GM12878 (cell line): ENCODE results near the gene PIWIL1. TPM values are rescaled to one million over a fixed set of nuclear protein-coding genes. Genes with fewer than 3 reads are reported as not detected.

ENCODE experiments used
- ATAC-seq: fragments of 200-7000 bp; cut with Tn5 transposase; 3 replicates; pipeline ENCODE4 v1.9.1; 2020; ENCODE audit warnings: mild to moderate bottlenecking, moderate library complexity
- BruUV-seq: library from RNA; stranded (reverse); fragments of 400-500 nt; replicated peaks from 2 replicates; lab custom pipeline; 2021; lab: Mats Ljungman, UMichigan
- CTCF ChIA-PET: fragments of 300-600 bp; sonication (Branson Sonifier 250); formaldehyde crosslinking; extraction: SDS; loops from one replicate; lab custom pipeline; 2021; ENCODE audit warnings: inconsistent platforms; lab: Yijun Ruan, JAX
- POLR2A ChIA-PET: fragments of 350-600 bp; formaldehyde crosslinking; extraction: SDS; loops from one replicate; lab custom pipeline; 2021; ENCODE audit warnings: inconsistent platforms; lab: Charles Lee
- RAD21 ChIA-PET: fragments of 300-600 bp; sonication (Branson Sonifier 250); formaldehyde crosslinking; loops from one replicate; lab custom pipeline; 2023; ENCODE audit warnings: antibody characterized with exemption; ENCODE audit not compliant: unreplicated experiment; lab: Charles Lee
- SMC1A ChIA-PET: fragments of 300-600 bp; sonication (Branson Sonifier 250); formaldehyde crosslinking; loops from one replicate; lab custom pipeline; 2023; ENCODE audit not compliant: unreplicated experiment, uncharacterized antibody; lab: Charles Lee
- DNase-seq: peaks from one replicate; pipeline ENCODE4 v3.0.0-alpha.2; 2011; ENCODE audit warnings: low read depth, low spot score
- FAIRE-seq: peaks from 3 replicates; lab custom pipeline; 2011; peaks lifted over from hg19 to GRCh38; lab: Jason Lieb, UNC
- H2AFZ ChIP-seq: 2 replicates; pipeline ENCODE4 v1.6.0; 2011; ENCODE audit warnings: low read depth, low read length, control low read depth; ENCODE audit not compliant: control insufficient read depth
- H3K27ac ChIP-seq: 2 replicates; pipeline ENCODE4 v1.5.1; 2011; ENCODE audit warnings: control low read depth; ENCODE audit not compliant: control insufficient read depth, insufficient read depth
- H3K27me3 ChIP-seq, 2 experiments: replicated peaks in 1 of 2; 2 replicates each; pipeline versions ENCODE4 v1.6.0 to v1.6.1; 2011; ENCODE audit warnings: low read length in 1 of 2; ENCODE audit not compliant: control insufficient read depth in 2 of 2, insufficient read depth in 2 of 2
- H3K36me3 ChIP-seq, 2 experiments: 2 replicates each; pipeline ENCODE4 v1.5.1; 2011; ENCODE audit warnings: low read length in 1 of 2; ENCODE audit not compliant: control insufficient read depth in 2 of 2, insufficient read depth in 2 of 2
- H3K4me1 ChIP-seq: 2 replicates; pipeline ENCODE4 v1.6.1; 2011; ENCODE audit warnings: mild to moderate bottlenecking, low read length, moderate library complexity, mixed read lengths; ENCODE audit not compliant: control insufficient read depth, insufficient read depth
- H3K4me2 ChIP-seq: 2 replicates; pipeline ENCODE4 v1.6.0; 2011; ENCODE audit warnings: control low read depth; ENCODE audit not compliant: control insufficient read depth, insufficient read depth
- H3K4me3 ChIP-seq: fragments of 200-600 bp; sonication (generic); 2 replicates; pipeline ENCODE4 v1.5.1; 2016
- H3K79me2 ChIP-seq: 2 replicates; pipeline ENCODE4 v1.6.0; 2011; ENCODE audit warnings: low read length; ENCODE audit not compliant: control insufficient read depth, insufficient read depth
- H3K9ac ChIP-seq: 2 replicates; pipeline ENCODE4 v1.8.0; 2011; ENCODE audit warnings: low read length, control low read depth, mixed read lengths; ENCODE audit not compliant: control insufficient read depth, insufficient read depth
- H3K9me3 ChIP-seq: replicated peaks from 3 replicates; pipeline ENCODE4 v1.5.1; 2011; ENCODE audit warnings: mild to moderate bottlenecking, low read length; ENCODE audit not compliant: control insufficient read depth, insufficient read depth
- H4K20me1 ChIP-seq: 2 replicates; pipeline ENCODE4 v1.6.0; 2011; ENCODE audit not compliant: control insufficient read depth, insufficient read depth
- ATF7 ChIP-seq: fragments of 450-650 bp; IDR thresholded peaks from 2 replicates; pipeline ENCODE4 v1.6.1; 2016; ENCODE audit warnings: low read depth, mild to moderate bottlenecking
- BCLAF1 ChIP-seq: fragments of 450-650 bp; IDR thresholded peaks from 2 replicates; pipeline ENCODE4 v1.6.1; 2017; ENCODE audit warnings: antibody characterized with exemption, mild to moderate bottlenecking, moderate library complexity
- CBFB ChIP-seq: IDR thresholded peaks from 2 replicates; pipeline ENCODE4 v1.6.1; 2016; ENCODE audit warnings: antibody characterized with exemption, low read depth
- EP300 ChIP-seq, 2 experiments: fragments of 150-350 bp in 1 of 2; IDR thresholded peaks; 2 replicates each; pipeline ENCODE4 v1.6.1; 2011 to 2012; ENCODE audit warnings: low read depth in 2 of 2, low read length in 2 of 2, borderline replicate concordance in 1 of 2, improper control_type of control experiment in 1 of 2, inconsistent platforms in 1 of 2; ENCODE audit not compliant: control insufficient read depth in 1 of 2
- ESRRA ChIP-seq: IDR thresholded peaks from 2 replicates; pipeline ENCODE4 v1.6.1; 2012; ENCODE audit warnings: mild to moderate bottlenecking, low read length, improper control_type of control experiment
- JUND ChIP-seq: IDR thresholded peaks from 2 replicates; pipeline ENCODE4 v1.6.1; 2012; ENCODE audit warnings: low read depth, mild to moderate bottlenecking, low read length, improper control_type of control experiment, moderate library complexity
- NFYA ChIP-seq: IDR thresholded peaks from 2 replicates; pipeline ENCODE4 v1.6.1; 2011; ENCODE audit warnings: low read depth, mild to moderate bottlenecking, low read length, improper control_type of control experiment, borderline replicate concordance
- ZBTB11 ChIP-seq: fragments of 450-650 bp; formaldehyde crosslinking; IDR thresholded peaks from 2 replicates; pipeline ENCODE4 v1.5.0; 2022; ENCODE audit warnings: mild to moderate bottlenecking, missing genetic modification characterization
- ZNF207 ChIP-seq: fragments of 450-650 bp; IDR thresholded peaks from 2 replicates; pipeline ENCODE4 v1.6.1; 2014; ENCODE audit warnings: antibody characterized with exemption, mild to moderate bottlenecking, borderline replicate concordance
- ZNF384 ChIP-seq: IDR thresholded peaks from 2 replicates; pipeline ENCODE4 v1.6.1; 2012; ENCODE audit warnings: low read depth, mild to moderate bottlenecking, low read length, improper control_type of control experiment, borderline replicate concordance
- WGBS: methylation state at CpG from one replicate; pipeline ENCODE4 v1.1.6; 2016; ENCODE audit warnings: low lambda C conversion rate; ENCODE audit not compliant: insufficient replicate concordance, insufficient coverage; ENCODE audit errors: missing lambda C conversion rate; 5-methylcytosine and 5-hydroxymethylcytosine counted together
- in situ Hi-C: fragments of 300-500 bp; cut with MboI; formaldehyde crosslinking; loops from 9 replicates; pipeline ENCODE4 v1.14.3; 2018; ENCODE audit warnings: mixed read lengths
- intact Hi-C: fragments of 100-400 bp; cut with micrococcal nuclease; formaldehyde crosslinking; loops from one replicate; pipeline ENCODE4 v1.14.2; 2022; ENCODE audit not compliant: unreplicated experiment
- polyA plus RNA-seq, 11 experiments: library from polyadenylated mRNA; depleted of rRNA in 4 of 11; unstranded in 6 of 11; stranded (reverse) in 5 of 11; fragments of >200 nt; fragmentation: Nextera tagmentation in 4 of 11; fragmentation: Illumina TruSeq in 1 of 11; extraction: Ambion mirVana in 4 of 11; extraction: Trizol in 1 of 11; gene quantifications; 1 replicate in 1 of 11; 2 replicates in 10 of 11; pipeline versions ENCODE4 v1.2.1 to v1.2.3, GENCODE V29; 2011 to 2016; ENCODE audit warnings: inconsistent platforms in 2 of 11, missing spikeins in 2 of 11, low read depth in 1 of 11
- total RNA-seq, 4 experiments: library from RNA; depleted of rRNA in 3 of 4; stranded (reverse); fragments of >200 nt in 3 of 4; fragmentation: Illumina TruSeq in 1 of 4; extraction: Trizol in 1 of 4; gene quantifications; 2 replicates each; pipeline versions ENCODE4 v1.2.1 to v1.2.3, GENCODE V29; 2013 to 2021

Gene PIWIL1
- total and polyA plus RNA-seq, 10 of the 15 experiments (the other 5 are each of a cell fraction or from before 2014, with no cell fraction given) = not detected

- DNase-seq = no peak
- Histone ChIP-seq H3K4me1 (no peaks in the 10 kb centered on the region), H3K9me3 (no peaks in the 10 kb centered on the region), H3K79me2 (no peaks in the 10 kb centered on the region)
- RAD21 ChIA-PET = interaction anchor here (1.0 to 1.3 kb wide), 2 partner anchors 12 to 322 kb away, joined by 3 read pairs; partner anchors contain the start of gene RIMBP2
- SMC1A ChIA-PET = interaction anchor here (1.2 kb wide), 1 partner anchor 451 kb away, joined by 3 read pairs; no protein-coding TSS in a partner anchor
- intact Hi-C loops = no loop called here
- TF ChIP-seq EP300 (IDR thresholded peaks at IDR 0.05; ENCODE audit: borderline replicate concordance in 1 of 2, control insufficient read depth in 1 of 2, low read depth in 2 of 2, low read length in 2 of 2) (no peak), NFYA (no peak), JUND (no peak), ATF7 (no peak), ZNF207 (no peak), CBFB (no peak), BCLAF1 (no peak), ZNF384 (no peak), ZBTB11 (no peak), ESRRA (no peak)
- TF ChIP-seq, all 136 proteins: peak for 0
- Histone ChIP-seq H2AFZ (no peak overlapping the region), H3K4me2 (0 out of 2 replicates have a peak overlapping the region, but pooled peaks have one; percentile 26), H3K36me3 (no peaks in the 10 kb centered on the region), H3K9ac (no peak overlapping the region), H3K27ac (no peak overlapping the region), H3K4me3 (no peak overlapping the region), H3K27me3 (no peaks in the 10 kb centered on the region), H4K20me1 (no peaks in the 10 kb centered on the region)
- 3% methylated on average over 4 of the region's 4 CpGs for WGBS
- no TSS peak for BruUV-seq
- ChIA-PET POLR2A (no interaction called here), CTCF (no interaction called here)
- ATAC-seq = no peak
- in situ Hi-C loops = no loop called here
- FAIRE-seq = no peak
These were observed 57.2 kb downstream of the PIWIL1 start for GRCh38 chr12:130394906-130395305.
